ENCODE measurements around the gene QSOX1.

QSOX1 gene

DNA sequence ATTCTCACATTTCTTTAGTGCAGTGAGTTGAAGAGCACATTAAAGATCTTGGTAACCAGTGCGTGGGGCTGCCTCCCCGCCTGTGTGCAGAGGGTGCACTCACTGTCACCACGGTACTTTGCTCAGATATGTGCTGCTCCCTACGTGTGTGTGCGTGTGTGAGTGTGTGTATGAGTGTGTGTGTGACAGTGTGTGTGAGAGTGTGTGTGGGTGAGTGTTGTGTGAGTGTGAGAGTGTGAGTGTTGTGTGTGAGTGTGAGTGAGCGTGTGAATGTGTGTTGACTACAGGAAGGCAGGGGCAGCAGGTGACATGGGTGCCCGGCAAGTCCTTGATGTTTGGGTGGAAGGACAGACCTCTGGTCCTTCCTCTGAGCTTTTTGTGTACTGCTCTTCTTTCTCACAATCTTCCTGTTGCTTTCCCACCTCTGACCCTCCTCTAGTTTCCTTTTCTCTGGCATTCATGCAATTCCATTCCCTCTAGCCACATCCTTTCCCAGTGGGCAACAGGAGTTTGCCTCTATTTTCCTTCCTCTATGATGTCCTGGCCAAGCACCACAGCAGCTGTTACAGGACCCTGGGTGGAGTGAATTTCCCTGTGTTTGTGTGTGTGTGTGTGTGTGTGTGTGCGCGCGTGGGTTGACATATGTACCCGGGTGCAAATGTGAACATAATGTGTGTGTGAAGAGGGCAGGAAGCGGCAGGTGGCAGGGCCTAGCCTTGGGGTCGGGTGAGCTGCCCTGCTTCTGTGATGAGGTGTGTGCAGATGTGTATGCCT lies 95.2 kb downstream of the QSOX1 start:
- DNase-seq (ENCODE audit: low read depth in 1 of 2, low spot score in 1 of 2) = no peak

DNA sequence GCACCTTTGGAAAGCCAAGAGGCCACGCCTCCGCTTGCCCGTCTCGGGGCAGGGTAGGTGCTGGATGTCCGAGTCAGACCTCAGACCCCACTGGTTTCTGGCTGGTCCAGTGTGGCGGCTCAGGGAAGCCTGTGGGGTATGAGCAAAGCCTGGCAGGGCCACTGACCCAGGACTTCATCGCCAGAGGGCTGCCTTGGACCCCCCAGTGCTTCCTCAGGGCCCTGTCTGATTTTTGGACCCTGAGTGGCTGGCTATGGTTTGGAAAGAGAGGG lies 95.8 kb downstream of the QSOX1 start:
- no peak for DNase-seq (ENCODE audit: low read depth in 1 of 2, low spot score in 1 of 2)

DNA sequence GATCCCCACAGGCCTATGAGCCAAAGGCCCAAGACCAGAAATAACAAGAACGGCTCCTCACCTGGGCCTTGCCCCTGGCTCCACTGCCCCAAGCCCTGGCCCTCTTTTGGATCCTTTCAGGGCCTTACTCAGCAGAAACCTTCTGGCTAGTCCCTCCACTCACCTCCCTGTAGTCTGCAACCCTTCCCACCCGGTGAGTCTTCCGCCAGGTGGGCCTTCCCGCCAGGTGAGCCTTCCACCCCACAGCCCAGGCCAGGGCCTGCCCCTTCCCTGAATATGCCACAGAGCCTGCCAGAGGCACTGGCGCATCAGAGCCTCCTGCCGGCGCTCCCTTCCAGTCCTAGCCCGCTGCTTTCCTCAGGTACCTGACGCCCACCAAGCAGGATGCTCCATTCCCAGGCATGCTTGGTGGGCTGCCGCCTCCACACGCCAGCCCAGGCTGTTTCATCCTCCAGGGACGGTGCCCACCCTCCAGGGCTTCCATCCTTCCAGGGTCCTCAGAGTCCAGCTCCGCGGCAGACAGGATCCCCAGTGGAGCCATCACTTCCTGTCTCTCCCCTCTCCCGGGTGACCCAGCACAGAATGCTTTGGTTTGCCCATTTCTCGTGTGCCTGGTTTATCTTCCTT lies 96.3 kb downstream of the QSOX1 start:
- DNase-seq (ENCODE audit: low read depth in 1 of 2, low spot score in 1 of 2) = no peak

- no peak for DNase-seq (ENCODE audit: low read depth in 1 of 2, low spot score in 1 of 2)
Observed at GRCh38 chr1:180251526-180252305, 97.0 kb downstream of the QSOX1 start.

- peak; percentile 24 to 56 for DNase-seq (ENCODE audit: low read depth in 1 of 2, low spot score in 1 of 2)
Observed at GRCh38 chr1:180252638-180253536, 98.2 kb downstream of the QSOX1 start.

Data from stimulated activated CD4-positive, alpha-beta T cell treated with anti-CD3 and anti-CD28 coated beads, Interleukin-15, amount 100 ng/mL, for 1 hour (primary cell).